Measurements from ENCODE around the gene MGRN1.

Gene MGRN1

GRCh38 chr16:4624827-4625559, 367 bp downstream of the MGRN1 start:
- DNase-seq (ENCODE audit: low read depth, low spot score) = peak; percentile 75

GRCh38 chr16:4625560-4626159, 1.0 kb downstream of the MGRN1 start:
- no peak for DNase-seq (ENCODE audit: low read depth, low spot score)

- DNase-seq (ENCODE audit: low read depth, low spot score) = no peak
Observed at GRCh38 chr16:4626396-4626795, 1.8 kb downstream of the MGRN1 start.

GRCh38 chr16:4628283-4628682, 3.7 kb downstream of the MGRN1 start:
- no peak for DNase-seq (ENCODE audit: low read depth, low spot score)

- no peak for DNase-seq (ENCODE audit: low read depth, low spot score)
Observed at GRCh38 chr16:4631444-4631843, 6.8 kb downstream of the MGRN1 start.

- DNase-seq (ENCODE audit: low read depth, low spot score) = no peak
Observed at GRCh38 chr16:4633910-4634635, 9.4 kb downstream of the MGRN1 start.

- no peak for DNase-seq (ENCODE audit: low read depth, low spot score)
Observed at GRCh38 chr16:4634768-4635167, 10.1 kb downstream of the MGRN1 start.

- DNase-seq (ENCODE audit: low read depth, low spot score) = no peak
Observed at GRCh38 chr16:4636196-4636595, 11.6 kb downstream of the MGRN1 start.

- no peak for DNase-seq (ENCODE audit: low read depth, low spot score)
Observed at GRCh38 chr16:4637501-4638166, 13.0 kb downstream of the MGRN1 start.

GRCh38 chr16:4639899-4640509, 15.4 kb downstream of the MGRN1 start:
- no peak for DNase-seq (ENCODE audit: low read depth, low spot score)

GRCh38 chr16:4640572-4641305, 16.1 kb downstream of the MGRN1 start:
- DNase-seq (ENCODE audit: low read depth, low spot score) = no peak

- peak; percentile 17 for DNase-seq (ENCODE audit: low read depth, low spot score)
Observed at GRCh38 chr16:4641306-4641687, 16.7 kb downstream of the MGRN1 start.

- DNase-seq (ENCODE audit: low read depth, low spot score) = no peak
Observed at GRCh38 chr16:4641895-4642294, 17.3 kb downstream of the MGRN1 start.

GRCh38 chr16:4646773-4647643, 22.4 kb downstream of the MGRN1 start:
- DNase-seq (ENCODE audit: low read depth, low spot score) = no peak

- DNase-seq (ENCODE audit: low read depth, low spot score) = no peak
Observed at GRCh38 chr16:4647644-4647980, 23.0 kb downstream of the MGRN1 start.

- DNase-seq (ENCODE audit: low read depth, low spot score) = no peak
Observed at GRCh38 chr16:4648917-4649316, 24.3 kb downstream of the MGRN1 start.

GRCh38 chr16:4649744-4650442, 25.3 kb downstream of the MGRN1 start:
- no peak for DNase-seq (ENCODE audit: low read depth, low spot score)

GRCh38 chr16:4650443-4651074, 25.9 kb downstream of the MGRN1 start:
- peak; percentile 89 for DNase-seq (ENCODE audit: low read depth, low spot score)

GRCh38 chr16:4651827-4652226, 27.2 kb downstream of the MGRN1 start:
- DNase-seq (ENCODE audit: low read depth, low spot score) = no peak

Data from ELF-1 (cell line).